Ishikawa (cell line): ENCODE results near the gene GLRB.
A peak's percentile ranks its signal among the peaks of the same experiment; 100 is the strongest.

Experiments
- CEBPB ChIP-seq: IDR thresholded peaks from 2 replicates; pipeline ENCODE4 v1.6.1; 2012
- CREB1 ChIP-seq: IDR thresholded peaks from 2 replicates; pipeline ENCODE4 v1.6.1; 2012; ENCODE audit warnings: low read depth
- EGR1 ChIP-seq: IDR thresholded peaks from 2 replicates; pipeline ENCODE4 v1.6.1; 2012
- EP300 ChIP-seq: IDR thresholded peaks from 2 replicates; pipeline ENCODE4 v1.6.1; 2012; ENCODE audit warnings: borderline replicate concordance
- FOXM1 ChIP-seq: IDR thresholded peaks from 2 replicates; pipeline ENCODE4 v1.6.1; 2012; ENCODE audit warnings: low read depth, borderline replicate concordance
- MAX ChIP-seq: IDR thresholded peaks from 2 replicates; pipeline ENCODE4 v1.6.1; 2012
- NFIC ChIP-seq: IDR thresholded peaks from 2 replicates; pipeline ENCODE4 v1.6.1; 2012
- RAD21 ChIP-seq: IDR thresholded peaks from 2 replicates; pipeline ENCODE4 v1.6.1; 2012; ENCODE audit warnings: low read depth
- TAF1 ChIP-seq: IDR thresholded peaks from 2 replicates; pipeline ENCODE4 v1.6.1; 2012; ENCODE audit warnings: low read depth, mild to moderate bottlenecking
- TCF12 ChIP-seq: IDR thresholded peaks from 2 replicates; pipeline ENCODE4 v1.6.1; 2012; ENCODE audit warnings: low read depth
- TEAD4 ChIP-seq: IDR thresholded peaks from 2 replicates; pipeline ENCODE4 v1.6.1; 2012
- USF1 ChIP-seq: IDR thresholded peaks from 2 replicates; pipeline ENCODE4 v1.6.1; 2012
- YY1 ChIP-seq: IDR thresholded peaks from 2 replicates; pipeline ENCODE4 v1.6.1; 2012; ENCODE audit warnings: low read depth
- ZBTB7A ChIP-seq: IDR thresholded peaks from 2 replicates; pipeline ENCODE4 v1.6.1; 2012; ENCODE audit warnings: low read depth
- TF ChIP-seq, protein P1 (sequence below): IDR thresholded peaks from 2 replicates; pipeline ENCODE4 v1.6.1; 2012; ENCODE audit warnings: low read depth, mild to moderate bottlenecking

Gene GLRB

DNA sequence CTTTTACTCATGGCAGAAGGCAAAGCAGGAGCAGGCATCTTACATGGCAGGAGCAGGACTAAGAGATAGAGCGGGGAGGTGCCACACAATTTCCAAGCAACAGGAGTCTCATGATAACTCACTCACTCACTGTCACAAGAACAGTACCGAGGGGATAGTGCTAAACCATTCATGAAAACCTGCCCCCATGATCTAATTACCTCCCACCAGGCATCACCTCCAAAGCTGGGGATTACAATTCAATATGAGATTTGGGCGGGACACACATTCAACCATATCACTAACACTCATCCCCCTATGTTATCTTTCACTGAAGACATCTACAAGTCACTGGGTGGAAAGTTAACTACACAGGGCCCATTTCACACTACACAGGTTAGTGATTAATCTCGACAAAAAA lies 25.4 kb upstream of the GLRB start:
- TF ChIP-seq EP300: no peak
- TF ChIP-seq TEAD4: no peak
- TF ChIP-seq MAX: no peak
- TF ChIP-seq RAD21: no peak
- TF ChIP-seq, protein P1, sequence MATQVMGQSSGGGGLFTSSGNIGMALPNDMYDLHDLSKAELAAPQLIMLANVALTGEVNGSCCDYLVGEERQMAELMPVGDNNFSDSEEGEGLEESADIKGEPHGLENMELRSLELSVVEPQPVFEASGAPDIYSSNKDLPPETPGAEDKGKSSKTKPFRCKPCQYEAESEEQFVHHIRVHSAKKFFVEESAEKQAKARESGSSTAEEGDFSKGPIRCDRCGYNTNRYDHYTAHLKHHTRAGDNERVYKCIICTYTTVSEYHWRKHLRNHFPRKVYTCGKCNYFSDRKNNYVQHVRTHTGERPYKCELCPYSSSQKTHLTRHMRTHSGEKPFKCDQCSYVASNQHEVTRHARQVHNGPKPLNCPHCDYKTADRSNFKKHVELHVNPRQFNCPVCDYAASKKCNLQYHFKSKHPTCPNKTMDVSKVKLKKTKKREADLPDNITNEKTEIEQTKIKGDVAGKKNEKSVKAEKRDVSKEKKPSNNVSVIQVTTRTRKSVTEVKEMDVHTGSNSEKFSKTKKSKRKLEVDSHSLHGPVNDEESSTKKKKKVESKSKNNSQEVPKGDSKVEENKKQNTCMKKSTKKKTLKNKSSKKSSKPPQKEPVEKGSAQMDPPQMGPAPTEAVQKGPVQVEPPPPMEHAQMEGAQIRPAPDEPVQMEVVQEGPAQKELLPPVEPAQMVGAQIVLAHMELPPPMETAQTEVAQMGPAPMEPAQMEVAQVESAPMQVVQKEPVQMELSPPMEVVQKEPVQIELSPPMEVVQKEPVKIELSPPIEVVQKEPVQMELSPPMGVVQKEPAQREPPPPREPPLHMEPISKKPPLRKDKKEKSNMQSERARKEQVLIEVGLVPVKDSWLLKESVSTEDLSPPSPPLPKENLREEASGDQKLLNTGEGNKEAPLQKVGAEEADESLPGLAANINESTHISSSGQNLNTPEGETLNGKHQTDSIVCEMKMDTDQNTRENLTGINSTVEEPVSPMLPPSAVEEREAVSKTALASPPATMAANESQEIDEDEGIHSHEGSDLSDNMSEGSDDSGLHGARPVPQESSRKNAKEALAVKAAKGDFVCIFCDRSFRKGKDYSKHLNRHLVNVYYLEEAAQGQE: no peak
- no peak for TF ChIP-seq YY1
- no peak for TF ChIP-seq ZBTB7A
- TF ChIP-seq FOXM1: no peak
- TF ChIP-seq EGR1: no peak
- TF ChIP-seq TCF12: no peak

DNA sequence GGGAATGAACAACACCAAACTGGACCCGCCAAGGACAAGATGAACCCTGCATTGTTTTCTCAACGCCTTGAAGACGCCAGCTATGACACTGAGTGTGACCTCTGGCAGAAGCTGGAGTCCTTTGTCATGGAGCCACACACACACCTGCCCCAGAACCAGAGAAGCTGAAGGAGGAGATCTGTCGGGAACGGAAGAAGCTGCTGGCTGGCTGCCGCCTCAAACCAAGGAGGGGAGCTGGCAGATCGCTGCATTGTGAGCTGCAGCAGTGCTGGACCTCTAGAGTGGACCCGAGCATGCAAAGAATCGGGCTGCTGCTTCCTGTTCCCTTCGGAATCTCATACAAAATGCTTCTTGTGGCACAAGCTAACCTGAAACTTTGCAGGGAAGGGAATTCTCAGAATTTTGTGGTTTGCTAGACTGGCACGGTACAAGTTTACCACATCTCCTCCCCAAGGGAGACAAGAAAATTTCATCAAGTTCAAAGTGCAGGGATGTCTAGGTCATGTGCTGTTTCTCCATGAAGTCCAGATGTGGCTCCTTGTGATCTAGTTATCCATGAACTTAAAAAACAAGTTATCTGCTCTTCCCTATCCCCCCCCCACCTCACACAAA lies 23.4 kb upstream of the GLRB start:
- TF ChIP-seq ZBTB7A (no peak), YY1 (no peak), MAX (no peak), USF1 (no peak), TAF1 (no peak), TEAD4 (no peak), RAD21 (no peak)
- TF ChIP-seq, protein P1: no peak

- TF ChIP-seq, protein P1: no peak
- no peak for TF ChIP-seq YY1
- TF ChIP-seq CREB1: no peak
- TF ChIP-seq TAF1: no peak
- TF ChIP-seq EGR1: no peak
- TF ChIP-seq MAX: no peak
- no peak for TF ChIP-seq USF1
- TF ChIP-seq FOXM1: no peak
- TF ChIP-seq CEBPB: no peak
- TF ChIP-seq EP300: no peak
- TF ChIP-seq NFIC: no peak
- TF ChIP-seq TCF12: no peak
- TF ChIP-seq ZBTB7A: no peak
- no peak for TF ChIP-seq TEAD4
- no peak for TF ChIP-seq RAD21
Observed at GRCh38 chr4:157057218-157057617, 18.7 kb upstream of the GLRB start.

GRCh38 chr4:157058899-157059298 lies 17.1 kb upstream of the GLRB start:
- TF ChIP-seq TEAD4: peak; percentile 59

- TF ChIP-seq CEBPB (no peak), NFIC (no peak), TAF1 (no peak), USF1 (no peak), CREB1 (no peak), TCF12 (no peak), FOXM1 (no peak), ZBTB7A (no peak), MAX (no peak), EGR1 (no peak)
- TF ChIP-seq, protein P1: no peak
Observed at GRCh38 chr4:157072002-157072401, 3.9 kb upstream of the GLRB start.
